Raji (cell line): Measurements from ENCODE around the gene C1orf116.

Experiments
- POLR2A ChIP-seq: IDR thresholded peaks from 2 replicates; pipeline ENCODE4 v1.6.1; 2011; ENCODE audit warnings: low read depth, low read length, control low read depth; ENCODE audit not compliant: insufficient read depth

C1orf116 gene

DNA sequence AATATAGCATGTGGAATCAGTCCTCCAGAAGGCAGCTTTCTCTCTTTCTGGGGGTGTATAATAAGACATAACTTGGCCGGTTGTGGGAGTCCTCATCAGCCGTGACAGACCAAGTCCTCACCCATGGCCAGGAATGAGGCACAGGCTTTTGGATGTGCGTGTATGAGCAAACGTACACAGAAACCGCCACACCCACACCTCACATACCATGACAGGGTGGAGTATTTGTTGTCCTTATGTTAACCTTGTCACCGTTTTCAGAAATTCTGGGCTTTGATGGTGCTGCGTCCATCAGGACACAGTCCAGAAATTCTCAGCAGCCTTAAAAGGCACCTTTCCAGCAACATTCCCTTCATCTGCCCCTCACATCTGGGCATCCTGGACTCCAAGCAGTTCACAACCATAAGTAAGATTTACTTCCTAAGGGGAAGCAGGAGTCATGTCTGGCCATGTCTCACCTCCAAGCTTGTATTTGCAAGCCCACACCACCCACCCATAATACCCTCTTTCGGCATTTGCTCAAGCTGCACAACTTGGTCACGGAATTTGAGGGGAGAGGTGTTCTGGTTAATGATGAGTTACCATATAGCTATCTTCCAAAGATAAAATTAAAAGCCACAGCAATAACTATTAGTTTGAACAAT is 12.4 kb downstream of the C1orf116 start:
- no peak for TF ChIP-seq POLR2A

DNA sequence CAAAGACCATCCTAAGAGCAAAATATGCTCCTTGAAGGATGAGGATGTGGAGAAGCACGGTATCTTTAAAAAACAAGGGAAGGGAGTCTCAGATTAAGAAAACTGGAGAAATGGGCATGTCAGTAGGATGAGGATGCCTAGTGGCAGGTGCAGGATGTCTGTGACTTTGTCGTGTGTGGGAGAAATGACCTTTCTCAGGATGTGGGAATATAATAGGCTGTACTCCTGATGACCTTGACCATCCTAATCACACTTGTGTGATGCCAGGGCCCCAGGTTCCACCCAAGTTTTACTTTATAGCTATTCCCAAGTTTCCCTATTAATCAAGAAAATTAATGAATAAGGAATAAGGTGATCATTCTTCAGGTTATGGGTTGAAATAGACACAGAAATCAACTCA is 12.9 kb downstream of the C1orf116 start:
- no peak for TF ChIP-seq POLR2A

DNA sequence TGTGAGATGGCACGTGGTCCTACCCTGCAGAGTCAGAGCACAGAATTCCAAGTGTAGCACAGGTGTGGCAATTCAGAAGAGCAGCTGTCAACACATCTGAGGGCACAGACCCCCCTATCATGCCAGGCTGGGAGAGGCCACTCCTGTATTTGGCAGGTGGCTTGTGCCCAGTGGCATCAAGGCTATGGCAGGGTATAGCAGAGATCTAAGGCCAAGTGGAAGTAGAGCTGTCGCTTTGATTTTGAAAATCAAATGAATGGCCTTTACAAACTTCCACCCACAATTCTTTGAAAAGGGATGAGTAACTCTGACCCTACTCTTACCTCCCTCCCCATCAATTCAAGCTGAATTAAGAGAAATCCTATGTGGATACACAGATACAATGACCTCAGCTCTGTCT is 13.4 kb downstream of the C1orf116 start:
- TF ChIP-seq POLR2A = no peak

DNA sequence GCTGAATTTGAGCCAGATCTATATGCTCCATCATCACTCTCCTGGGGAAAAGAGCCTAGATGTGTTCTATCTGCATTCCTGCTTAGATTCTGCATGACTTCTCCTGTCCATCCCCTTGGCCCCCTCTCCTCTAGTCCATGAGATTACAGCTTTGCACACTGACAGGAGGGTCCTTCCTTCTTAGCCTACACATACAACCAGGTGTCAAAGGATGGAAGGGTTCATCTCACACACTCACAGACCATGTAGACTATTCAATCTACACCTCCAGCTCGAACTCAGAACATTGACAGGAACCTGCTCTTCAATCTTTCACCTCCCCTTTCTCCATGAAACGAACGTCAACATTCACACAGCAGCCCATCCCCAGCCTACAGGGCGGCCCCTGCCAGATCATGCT is 13.8 kb downstream of the C1orf116 start:
- no peak for TF ChIP-seq POLR2A

DNA sequence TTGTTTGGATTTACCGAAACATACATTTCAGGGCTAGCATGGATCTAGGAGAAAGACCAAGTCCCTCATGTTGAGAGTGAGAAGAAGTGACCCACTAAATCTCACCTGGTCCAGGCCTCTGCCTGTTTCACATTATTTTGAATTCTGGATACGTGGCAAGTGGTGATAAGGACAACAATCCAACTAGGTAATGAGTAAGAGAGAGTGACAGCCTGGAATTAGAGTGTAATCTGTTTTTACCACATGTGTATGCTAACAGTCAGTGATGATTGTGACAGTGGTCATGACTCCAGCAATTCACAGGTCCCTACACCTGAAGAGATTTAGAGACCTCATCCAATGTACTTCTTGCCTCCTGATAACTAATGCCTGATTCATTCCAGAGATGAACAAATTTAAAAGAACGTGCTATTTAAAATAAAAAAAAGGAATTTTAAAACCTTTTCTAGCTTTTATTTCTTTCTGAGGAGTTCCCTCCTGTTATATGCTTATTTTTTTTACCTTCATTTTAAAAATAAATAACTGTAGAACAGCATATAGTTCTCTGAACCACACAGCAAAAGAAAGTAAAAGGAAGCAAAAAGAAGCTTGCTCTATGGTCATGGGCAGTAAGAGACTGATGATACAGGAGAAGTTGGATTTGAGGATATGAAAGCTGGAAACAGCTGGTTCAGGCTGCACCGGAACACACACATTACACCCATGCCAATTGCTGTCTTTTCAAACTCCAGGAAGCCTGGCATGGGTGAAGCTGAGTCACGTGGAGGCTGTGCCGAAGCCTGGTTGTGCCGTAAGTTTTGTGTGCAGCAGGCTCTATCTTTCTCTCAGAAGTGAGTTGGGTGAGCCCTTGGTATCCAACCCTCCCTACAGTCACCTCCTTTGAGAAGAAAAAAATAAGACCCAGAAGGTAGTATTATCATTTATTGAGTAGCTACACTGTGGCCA is 14.7 kb downstream of the C1orf116 start:
- no peak for TF ChIP-seq POLR2A

DNA sequence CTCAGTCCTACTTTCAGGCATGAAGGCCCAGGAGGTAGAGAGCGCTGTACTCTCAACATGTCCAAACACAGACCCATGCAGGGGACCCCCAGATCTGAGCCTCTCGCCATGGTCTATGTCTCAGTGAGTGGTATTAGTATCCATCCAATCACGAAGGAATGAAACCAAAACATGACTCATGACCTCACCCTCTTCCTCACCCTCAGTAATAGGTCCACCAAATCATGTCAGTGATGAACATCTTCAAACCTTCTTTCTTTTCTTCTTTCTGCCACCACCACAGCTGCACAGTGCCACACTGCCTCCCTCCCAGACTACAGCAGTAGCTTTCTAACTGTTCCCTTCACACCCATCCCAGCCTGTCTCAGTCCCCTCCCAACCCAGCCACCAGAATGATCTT is 16.8 kb downstream of the C1orf116 start:
- TF ChIP-seq POLR2A = no peak

DNA sequence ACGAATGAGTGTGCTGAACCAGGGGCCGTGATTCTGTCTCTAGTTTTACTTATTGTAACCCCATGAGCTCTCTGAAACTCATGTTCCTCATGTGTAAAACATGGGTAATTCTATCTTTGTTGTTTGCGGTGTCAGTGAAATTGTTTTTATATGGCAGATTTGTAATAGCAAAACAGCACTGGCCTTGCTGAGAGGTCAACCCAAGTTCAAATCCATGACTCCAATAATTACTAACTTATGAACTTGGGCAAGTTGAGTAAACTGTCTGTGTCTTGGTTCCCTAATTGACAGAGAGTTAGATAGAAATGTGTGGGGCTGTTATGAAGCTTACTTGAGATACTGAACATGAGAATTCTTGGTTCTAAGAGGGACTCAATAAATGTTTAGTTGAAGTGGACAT is 17.8 kb downstream of the C1orf116 start:
- TF ChIP-seq POLR2A = no peak

DNA sequence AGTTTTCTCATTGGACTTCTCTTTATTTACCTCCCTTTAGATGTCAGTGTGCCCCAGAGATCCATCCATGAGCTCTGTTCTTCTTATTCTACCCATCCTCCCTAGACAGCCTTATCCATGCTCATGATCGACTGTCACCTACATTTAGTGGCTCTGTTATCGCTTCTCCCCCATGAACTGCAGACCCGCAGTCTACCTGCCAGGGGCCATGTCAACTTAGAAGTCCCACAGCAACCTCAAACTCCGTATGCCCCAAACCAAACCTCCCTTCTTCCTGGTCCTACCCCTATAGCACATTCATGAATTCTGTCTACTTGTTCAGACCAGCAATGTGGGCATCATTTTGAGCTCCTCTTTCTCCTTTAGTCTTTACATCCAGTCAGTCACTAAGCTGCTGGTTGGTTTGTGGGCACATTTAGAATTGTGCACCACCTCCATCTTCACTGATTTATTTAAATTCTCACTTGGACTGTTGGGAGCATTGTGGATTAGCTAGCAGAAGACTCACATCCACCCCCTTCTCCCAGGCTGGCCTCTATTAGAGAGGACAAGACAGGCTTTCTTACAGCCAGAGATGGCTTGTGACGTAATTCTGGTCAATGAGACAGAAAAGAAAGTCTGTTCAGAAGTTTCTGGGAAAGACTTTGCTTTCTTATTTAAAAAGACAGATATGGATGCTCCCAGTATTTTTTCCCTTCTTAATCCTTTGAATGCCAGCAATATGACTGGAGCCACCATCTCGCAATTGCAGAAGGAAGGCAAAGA is 19.1 kb downstream of the C1orf116 start:
- TF ChIP-seq POLR2A = no peak

DNA sequence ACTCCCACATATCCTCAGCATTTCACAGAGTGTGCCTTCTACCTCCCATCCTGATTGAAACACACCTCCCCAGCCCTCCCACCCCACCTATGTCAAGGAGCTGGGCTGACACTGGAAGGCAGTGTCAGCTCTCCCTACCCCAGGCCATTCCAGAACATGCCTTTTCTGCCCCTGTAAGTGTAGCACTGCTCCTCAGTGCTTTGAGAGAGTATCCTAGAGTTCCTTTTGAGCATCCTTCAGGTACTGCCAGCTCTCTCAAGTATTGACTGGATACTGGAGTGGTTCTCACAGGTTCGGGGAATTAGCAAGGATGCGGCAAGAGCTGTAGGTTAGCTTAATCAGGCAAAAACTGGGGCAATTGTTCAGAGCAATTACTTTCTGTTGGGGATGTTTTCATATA is 21.8 kb downstream of the C1orf116 start:
- no peak for TF ChIP-seq POLR2A

DNA sequence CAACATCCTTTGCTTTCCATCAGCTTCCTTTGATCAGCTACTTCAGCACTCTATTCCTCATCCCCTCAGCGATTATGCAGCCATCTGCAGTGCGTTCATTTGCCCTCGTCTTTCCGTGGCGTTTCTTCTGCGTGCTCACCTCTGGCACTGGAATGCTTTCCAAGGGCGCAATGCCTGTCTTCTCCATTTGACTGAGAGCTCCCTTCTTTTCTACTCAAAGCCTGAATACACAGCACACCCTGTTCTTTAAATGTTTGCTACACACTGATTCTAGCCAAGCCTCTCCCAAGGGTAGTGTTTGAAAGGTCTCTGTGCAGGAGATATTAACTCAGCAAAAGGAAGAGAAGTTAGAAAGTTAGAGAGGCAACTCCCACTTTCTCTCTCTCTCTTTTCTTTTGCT is 22.6 kb downstream of the C1orf116 start:
- TF ChIP-seq POLR2A = no peak

DNA sequence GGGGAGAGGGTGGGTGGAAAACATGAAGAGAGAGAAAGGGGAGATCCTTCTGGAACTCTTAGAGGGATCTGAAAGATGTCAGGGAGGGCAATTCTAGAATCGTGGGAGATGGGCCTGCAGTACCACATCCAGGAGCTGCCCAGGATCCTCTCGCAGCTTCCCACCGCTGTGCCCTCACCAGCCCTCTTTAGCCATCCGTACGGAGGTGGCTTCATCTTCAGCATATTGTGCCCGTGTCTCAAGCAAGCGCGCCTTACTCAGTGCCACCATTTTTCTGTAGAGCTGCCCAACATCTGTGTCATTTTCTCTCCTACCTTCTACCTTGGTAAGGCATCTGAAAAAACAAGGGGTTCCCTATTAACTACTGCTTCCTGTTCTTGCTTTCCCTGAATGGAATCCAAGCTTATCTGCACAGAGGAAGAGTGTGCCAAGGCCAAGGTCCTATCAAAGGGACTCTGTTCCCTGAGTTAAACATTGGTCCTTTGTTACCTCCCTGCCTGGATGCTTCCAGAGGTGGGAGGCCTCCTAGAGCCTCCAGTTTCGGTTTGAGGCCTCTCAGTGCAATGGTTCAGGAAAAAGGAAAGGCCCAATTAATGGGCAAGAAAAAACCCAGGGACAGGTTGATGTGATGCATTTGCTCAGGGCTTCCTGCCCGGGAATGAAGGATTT is 23.2 kb downstream of the C1orf116 start:
- no peak for TF ChIP-seq POLR2A

DNA sequence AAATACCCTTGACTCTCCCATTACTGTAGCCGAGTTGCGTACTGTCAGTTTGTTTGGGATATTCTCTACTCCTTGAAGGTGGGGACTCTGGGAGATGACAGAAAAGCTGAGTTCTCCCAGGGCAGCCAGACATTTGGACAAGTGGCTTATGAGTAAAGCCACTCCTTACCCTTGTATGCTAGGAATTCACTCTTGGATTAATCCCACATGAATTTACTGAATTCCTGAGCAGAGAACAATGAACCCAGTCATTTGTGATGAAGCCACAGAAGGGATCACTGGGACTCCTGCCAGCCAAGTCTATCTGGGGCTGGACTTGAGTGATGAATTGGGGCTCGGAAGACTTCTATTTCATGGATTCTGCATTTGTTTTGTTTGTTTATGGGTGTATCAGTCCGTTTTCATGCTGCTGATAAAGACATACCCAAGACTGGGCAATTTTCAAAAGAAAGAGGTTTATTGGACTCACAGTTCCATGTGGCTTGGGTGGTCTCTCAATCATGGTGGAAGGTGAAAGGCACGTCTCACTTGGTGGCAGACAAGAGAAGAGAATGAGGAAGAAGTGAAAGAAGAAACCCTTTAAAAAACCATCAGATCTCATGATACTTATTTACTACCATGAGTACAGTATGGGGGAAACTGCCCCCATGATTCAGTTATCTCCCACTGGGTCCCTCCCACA is 25.1 kb downstream of the C1orf116 start:
- TF ChIP-seq POLR2A = no peak

DNA sequence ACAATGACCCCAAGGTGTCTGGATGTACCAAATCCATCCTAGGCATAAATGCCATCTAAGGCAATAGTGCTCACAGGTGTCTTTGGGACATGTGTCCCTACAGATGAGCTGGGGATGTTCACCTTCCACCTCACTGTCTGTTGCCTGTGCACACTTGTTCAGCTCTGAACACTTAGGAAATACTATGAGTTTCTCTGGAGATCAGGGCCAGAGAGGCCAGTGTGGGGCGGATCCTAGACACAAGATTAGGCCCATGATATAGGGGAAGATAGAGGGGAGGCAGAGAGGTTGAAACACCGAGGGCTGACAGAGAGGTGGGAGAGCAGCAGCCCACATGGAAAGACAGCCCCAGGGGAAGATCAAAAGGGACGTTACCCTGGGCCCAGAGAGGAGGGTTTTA is 25.6 kb downstream of the C1orf116 start:
- no peak for TF ChIP-seq POLR2A

DNA sequence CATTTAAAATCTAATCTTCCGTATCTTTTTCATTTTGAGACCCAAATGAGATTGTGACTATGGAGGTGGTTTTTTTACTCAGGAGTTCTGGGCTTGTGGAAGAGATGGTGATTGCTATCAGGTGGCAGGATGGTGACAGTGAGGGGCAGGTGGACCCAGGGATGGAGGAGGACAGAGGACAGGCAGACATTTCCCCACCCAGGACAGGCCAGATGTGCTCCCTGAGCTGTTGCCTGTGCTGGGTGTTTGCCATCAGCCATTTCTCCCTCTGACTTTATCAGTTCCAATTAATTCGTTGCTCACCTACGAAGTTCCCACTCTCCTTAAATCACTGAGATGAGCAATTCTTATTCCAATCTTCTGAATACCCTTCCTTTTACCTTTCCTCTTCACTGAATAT is 26.5 kb downstream of the C1orf116 start:
- TF ChIP-seq POLR2A = no peak
